GM12878 (cell line): Measurements from ENCODE around the gene G6PC1. TPM values are rescaled to one million over a fixed set of nuclear protein-coding genes. Genes with fewer than 3 reads are reported as not detected.

Source experiments
- ATAC-seq: fragments of 200-7000 bp; cut with Tn5 transposase; 3 replicates; pipeline ENCODE4 v1.9.1; 2020; ENCODE audit warnings: mild to moderate bottlenecking, moderate library complexity
- BruUV-seq: library from RNA; stranded (reverse); fragments of 400-500 nt; replicated peaks from 2 replicates; lab custom pipeline; 2021; lab: Mats Ljungman, UMichigan
- CTCF ChIA-PET: fragments of 300-600 bp; sonication (Branson Sonifier 250); formaldehyde crosslinking; extraction: SDS; loops from one replicate; lab custom pipeline; 2021; ENCODE audit warnings: inconsistent platforms; lab: Yijun Ruan, JAX
- POLR2A ChIA-PET: fragments of 350-600 bp; formaldehyde crosslinking; extraction: SDS; loops from one replicate; lab custom pipeline; 2021; ENCODE audit warnings: inconsistent platforms; lab: Charles Lee
- RAD21 ChIA-PET: fragments of 300-600 bp; sonication (Branson Sonifier 250); formaldehyde crosslinking; loops from one replicate; lab custom pipeline; 2023; ENCODE audit warnings: antibody characterized with exemption; ENCODE audit not compliant: unreplicated experiment; lab: Charles Lee
- SMC1A ChIA-PET: fragments of 300-600 bp; sonication (Branson Sonifier 250); formaldehyde crosslinking; loops from one replicate; lab custom pipeline; 2023; ENCODE audit not compliant: unreplicated experiment, uncharacterized antibody; lab: Charles Lee
- DNase-seq: peaks from one replicate; pipeline ENCODE4 v3.0.0-alpha.2; 2011; ENCODE audit warnings: low read depth, low spot score
- FAIRE-seq: peaks from 3 replicates; lab custom pipeline; 2011; peaks lifted over from hg19 to GRCh38; lab: Jason Lieb, UNC
- H2AFZ ChIP-seq: 2 replicates; pipeline ENCODE4 v1.6.0; 2011; ENCODE audit warnings: low read depth, low read length, control low read depth; ENCODE audit not compliant: control insufficient read depth
- H3K27ac ChIP-seq: 2 replicates; pipeline ENCODE4 v1.5.1; 2011; ENCODE audit warnings: control low read depth; ENCODE audit not compliant: control insufficient read depth, insufficient read depth
- H3K27me3 ChIP-seq, 2 experiments: replicated peaks in 1 of 2; 2 replicates each; pipeline versions ENCODE4 v1.6.0 to v1.6.1; 2011; ENCODE audit warnings: low read length in 1 of 2; ENCODE audit not compliant: control insufficient read depth in 2 of 2, insufficient read depth in 2 of 2
- H3K36me3 ChIP-seq, 2 experiments: 2 replicates each; pipeline ENCODE4 v1.5.1; 2011; ENCODE audit warnings: low read length in 1 of 2; ENCODE audit not compliant: control insufficient read depth in 2 of 2, insufficient read depth in 2 of 2
- H3K4me1 ChIP-seq: 2 replicates; pipeline ENCODE4 v1.6.1; 2011; ENCODE audit warnings: mild to moderate bottlenecking, low read length, moderate library complexity, mixed read lengths; ENCODE audit not compliant: control insufficient read depth, insufficient read depth
- H3K4me2 ChIP-seq: 2 replicates; pipeline ENCODE4 v1.6.0; 2011; ENCODE audit warnings: control low read depth; ENCODE audit not compliant: control insufficient read depth, insufficient read depth
- H3K4me3 ChIP-seq: fragments of 200-600 bp; sonication (generic); 2 replicates; pipeline ENCODE4 v1.5.1; 2016
- H3K79me2 ChIP-seq: 2 replicates; pipeline ENCODE4 v1.6.0; 2011; ENCODE audit warnings: low read length; ENCODE audit not compliant: control insufficient read depth, insufficient read depth
- H3K9ac ChIP-seq: 2 replicates; pipeline ENCODE4 v1.8.0; 2011; ENCODE audit warnings: low read length, control low read depth, mixed read lengths; ENCODE audit not compliant: control insufficient read depth, insufficient read depth
- H3K9me3 ChIP-seq: replicated peaks from 3 replicates; pipeline ENCODE4 v1.5.1; 2011; ENCODE audit warnings: mild to moderate bottlenecking, low read length; ENCODE audit not compliant: control insufficient read depth, insufficient read depth
- H4K20me1 ChIP-seq: 2 replicates; pipeline ENCODE4 v1.6.0; 2011; ENCODE audit not compliant: control insufficient read depth, insufficient read depth
- BACH1 ChIP-seq: fragments of 450-650 bp; IDR thresholded peaks from 2 replicates; pipeline ENCODE4 v1.6.1; 2017; ENCODE audit warnings: mild to moderate bottlenecking, borderline replicate concordance
- CREB1 ChIP-seq: IDR thresholded peaks from 2 replicates; pipeline ENCODE4 v1.6.1; 2012; ENCODE audit warnings: low read depth, mild to moderate bottlenecking, inconsistent platforms
- JUNB ChIP-seq: IDR thresholded peaks from 2 replicates; pipeline ENCODE4 v1.6.1; 2016; ENCODE audit warnings: antibody characterized with exemption, mild to moderate bottlenecking
- JUND ChIP-seq: IDR thresholded peaks from 2 replicates; pipeline ENCODE4 v1.6.1; 2012; ENCODE audit warnings: low read depth, mild to moderate bottlenecking, low read length, improper control_type of control experiment, moderate library complexity
- KAT2A ChIP-seq: conservative IDR thresholded peaks from 2 replicates; pipeline ENCODE4 v1.6.1; 2011; ENCODE audit warnings: low read depth, low read length; ENCODE audit not compliant: control insufficient read depth
- MYC ChIP-seq: IDR thresholded peaks from 2 replicates; pipeline ENCODE4 v1.6.1; 2011; ENCODE audit warnings: mild to moderate bottlenecking, low read length, moderate library complexity, inconsistent platforms; ENCODE audit not compliant: insufficient read depth, insufficient replicate concordance, insufficient read length, severe bottlenecking
- RUNX3 ChIP-seq: IDR thresholded peaks from 2 replicates; pipeline ENCODE4 v1.6.1; 2012; ENCODE audit warnings: low read length, inconsistent platforms
- STAT3 ChIP-seq: IDR thresholded peaks from 2 replicates; pipeline ENCODE4 v1.6.1; 2011; ENCODE audit warnings: low read depth, low read length, improper control_type of control experiment
- WRNIP1 ChIP-seq: IDR thresholded peaks from 2 replicates; pipeline ENCODE4 v1.6.1; 2011; ENCODE audit warnings: low read depth, low read length, improper control_type of control experiment, borderline replicate concordance
- ZBTB33 ChIP-seq: fragments of 450-650 bp; IDR thresholded peaks from 2 replicates; pipeline ENCODE4 v1.6.1; 2017; ENCODE audit warnings: mild to moderate bottlenecking
- ZNF207 ChIP-seq: fragments of 450-650 bp; IDR thresholded peaks from 2 replicates; pipeline ENCODE4 v1.6.1; 2014; ENCODE audit warnings: antibody characterized with exemption, mild to moderate bottlenecking, borderline replicate concordance
- ZSCAN29 ChIP-seq: fragments of 450-650 bp; IDR thresholded peaks from 2 replicates; pipeline ENCODE4 v1.6.1; 2017; ENCODE audit warnings: mild to moderate bottlenecking, moderate library complexity
- WGBS: methylation state at CpG from one replicate; pipeline ENCODE4 v1.1.6; 2016; ENCODE audit warnings: low lambda C conversion rate; ENCODE audit not compliant: insufficient replicate concordance, insufficient coverage; ENCODE audit errors: missing lambda C conversion rate; 5-methylcytosine and 5-hydroxymethylcytosine counted together
- in situ Hi-C: fragments of 300-500 bp; cut with MboI; formaldehyde crosslinking; loops from 9 replicates; pipeline ENCODE4 v1.14.3; 2018; ENCODE audit warnings: mixed read lengths
- intact Hi-C: fragments of 100-400 bp; cut with micrococcal nuclease; formaldehyde crosslinking; loops from one replicate; pipeline ENCODE4 v1.14.2; 2022; ENCODE audit not compliant: unreplicated experiment
- polyA plus RNA-seq, 11 experiments: library from polyadenylated mRNA; depleted of rRNA in 4 of 11; unstranded in 6 of 11; stranded (reverse) in 5 of 11; fragments of >200 nt; fragmentation: Nextera tagmentation in 4 of 11; fragmentation: Illumina TruSeq in 1 of 11; extraction: Ambion mirVana in 4 of 11; extraction: Trizol in 1 of 11; gene quantifications; 1 replicate in 1 of 11; 2 replicates in 10 of 11; pipeline versions ENCODE4 v1.2.1 to v1.2.3, GENCODE V29; 2011 to 2016; ENCODE audit warnings: inconsistent platforms in 2 of 11, missing spikeins in 2 of 11, low read depth in 1 of 11
- total RNA-seq, 4 experiments: library from RNA; depleted of rRNA in 3 of 4; stranded (reverse); fragments of >200 nt in 3 of 4; fragmentation: Illumina TruSeq in 1 of 4; extraction: Trizol in 1 of 4; gene quantifications; 2 replicates each; pipeline versions ENCODE4 v1.2.1 to v1.2.3, GENCODE V29; 2013 to 2021
- TF ChIP-seq, protein P1 (sequence below), 3 experiments: IDR thresholded peaks in 2 of 3; conservative IDR thresholded peaks in 1 of 3; 2 replicates each; pipeline ENCODE4 v1.5.1; 2011; ENCODE audit warnings: low read depth in 3 of 3, low read length in 3 of 3, mild to moderate bottlenecking in 3 of 3, control low read depth in 2 of 3, moderate library complexity in 2 of 3, inconsistent platforms in 1 of 3, mixed read lengths in 1 of 3; ENCODE audit not compliant: control insufficient read depth in 2 of 3, insufficient read depth in 1 of 3; ENCODE audit errors: extremely low read depth in 1 of 3
- TF ChIP-seq, protein P2 (sequence below): fragments of 450-650 bp; IDR thresholded peaks from 2 replicates; pipeline ENCODE4 v1.6.1; 2016; ENCODE audit warnings: mild to moderate bottlenecking, moderate library complexity, borderline replicate concordance

G6PC1 gene
- total and polyA plus RNA-seq, 10 of the 15 experiments (the other 5 are each of a cell fraction or from before 2014, with no cell fraction given) = not detected

- ChIA-PET SMC1A (interaction anchor here (0.9 to 2.5 kb wide), 11 partner anchors 8 to 555 kb away, joined by 3 to 11 read pairs (median 4); partner anchors contain the start of genes DHX8, PSMC3IP and RPL27), CTCF (interaction anchor here (0.6 to 4.5 kb wide), 21 partner anchors 8 to 699 kb away, joined by 3 to 40 read pairs (median 4); partner anchors contain the start of genes RPL27 and VPS25), RAD21 (interaction anchor here (0.6 to 3.0 kb wide), 10 partner anchors 8 to 351 kb away, joined by 4 to 12 read pairs (median 4); partner anchors contain the start of genes AOC2, PSMC3IP and RPL27), POLR2A (interaction anchor here (0.5 to 1.2 kb wide), 2 partner anchors 69 to 193 kb away, joined by 3 read pairs; partner anchors contain the start of gene RPL27)
- FAIRE-seq = peak; percentile 86
- 22% methylated on average over 9 of the region's 9 CpGs for WGBS
- Histone ChIP-seq H3K4me2 (peak overlapping the region; percentile 73), H3K9me3 (no peaks in the 10 kb centered on the region), H3K4me1 (peaks cover 9% of the 10 kb centered on the region), H3K27me3 (no peaks in the 10 kb centered on the region), H3K79me2 (no peaks in the 10 kb centered on the region), H4K20me1 (no peaks in the 10 kb centered on the region), H2AFZ (peak overlapping the region; percentile 91), H3K4me3 (no peak overlapping the region), H3K27ac (peak overlapping the region; percentile 77), H3K36me3 (no peaks in the 10 kb centered on the region), H3K9ac (peak overlapping the region; percentile 63)
- BruUV-seq = no TSS peak
- ATAC-seq = peak; percentile 94
- intact Hi-C loops = no loop called here
- in situ Hi-C loops = no loop called here
- DNase-seq = peak; percentile 45
- TF ChIP-seq WRNIP1 = no peak
- TF ChIP-seq KAT2A = no peak
- TF ChIP-seq STAT3 = no peak
- peak; percentile 76; the same call in 1 of the 2 replicates for TF ChIP-seq BACH1
- no peak for TF ChIP-seq ZNF207
- TF ChIP-seq MYC = no peak
- peak; percentile 2; the same call in 1 of the 2 replicates for TF ChIP-seq CREB1
- TF ChIP-seq, protein P1, sequence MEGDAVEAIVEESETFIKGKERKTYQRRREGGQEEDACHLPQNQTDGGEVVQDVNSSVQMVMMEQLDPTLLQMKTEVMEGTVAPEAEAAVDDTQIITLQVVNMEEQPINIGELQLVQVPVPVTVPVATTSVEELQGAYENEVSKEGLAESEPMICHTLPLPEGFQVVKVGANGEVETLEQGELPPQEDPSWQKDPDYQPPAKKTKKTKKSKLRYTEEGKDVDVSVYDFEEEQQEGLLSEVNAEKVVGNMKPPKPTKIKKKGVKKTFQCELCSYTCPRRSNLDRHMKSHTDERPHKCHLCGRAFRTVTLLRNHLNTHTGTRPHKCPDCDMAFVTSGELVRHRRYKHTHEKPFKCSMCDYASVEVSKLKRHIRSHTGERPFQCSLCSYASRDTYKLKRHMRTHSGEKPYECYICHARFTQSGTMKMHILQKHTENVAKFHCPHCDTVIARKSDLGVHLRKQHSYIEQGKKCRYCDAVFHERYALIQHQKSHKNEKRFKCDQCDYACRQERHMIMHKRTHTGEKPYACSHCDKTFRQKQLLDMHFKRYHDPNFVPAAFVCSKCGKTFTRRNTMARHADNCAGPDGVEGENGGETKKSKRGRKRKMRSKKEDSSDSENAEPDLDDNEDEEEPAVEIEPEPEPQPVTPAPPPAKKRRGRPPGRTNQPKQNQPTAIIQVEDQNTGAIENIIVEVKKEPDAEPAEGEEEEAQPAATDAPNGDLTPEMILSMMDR (IDR thresholded peaks at IDR 0.05 in 2 of 3, conservative IDR thresholded peaks at IDR 0.05 in 1 of 3; ENCODE audit: control insufficient read depth in 2 of 3, extremely low read depth in 1 of 3, insufficient read depth in 1 of 3, low read depth in 3 of 3, low read length in 3 of 3) = peak; percentile 47 to 65 (median 59); a peak in 5 of 6 replicates
- TF ChIP-seq RUNX3 = peak; percentile 5; the same call in 1 of the 2 replicates
- TF ChIP-seq, protein P2, sequence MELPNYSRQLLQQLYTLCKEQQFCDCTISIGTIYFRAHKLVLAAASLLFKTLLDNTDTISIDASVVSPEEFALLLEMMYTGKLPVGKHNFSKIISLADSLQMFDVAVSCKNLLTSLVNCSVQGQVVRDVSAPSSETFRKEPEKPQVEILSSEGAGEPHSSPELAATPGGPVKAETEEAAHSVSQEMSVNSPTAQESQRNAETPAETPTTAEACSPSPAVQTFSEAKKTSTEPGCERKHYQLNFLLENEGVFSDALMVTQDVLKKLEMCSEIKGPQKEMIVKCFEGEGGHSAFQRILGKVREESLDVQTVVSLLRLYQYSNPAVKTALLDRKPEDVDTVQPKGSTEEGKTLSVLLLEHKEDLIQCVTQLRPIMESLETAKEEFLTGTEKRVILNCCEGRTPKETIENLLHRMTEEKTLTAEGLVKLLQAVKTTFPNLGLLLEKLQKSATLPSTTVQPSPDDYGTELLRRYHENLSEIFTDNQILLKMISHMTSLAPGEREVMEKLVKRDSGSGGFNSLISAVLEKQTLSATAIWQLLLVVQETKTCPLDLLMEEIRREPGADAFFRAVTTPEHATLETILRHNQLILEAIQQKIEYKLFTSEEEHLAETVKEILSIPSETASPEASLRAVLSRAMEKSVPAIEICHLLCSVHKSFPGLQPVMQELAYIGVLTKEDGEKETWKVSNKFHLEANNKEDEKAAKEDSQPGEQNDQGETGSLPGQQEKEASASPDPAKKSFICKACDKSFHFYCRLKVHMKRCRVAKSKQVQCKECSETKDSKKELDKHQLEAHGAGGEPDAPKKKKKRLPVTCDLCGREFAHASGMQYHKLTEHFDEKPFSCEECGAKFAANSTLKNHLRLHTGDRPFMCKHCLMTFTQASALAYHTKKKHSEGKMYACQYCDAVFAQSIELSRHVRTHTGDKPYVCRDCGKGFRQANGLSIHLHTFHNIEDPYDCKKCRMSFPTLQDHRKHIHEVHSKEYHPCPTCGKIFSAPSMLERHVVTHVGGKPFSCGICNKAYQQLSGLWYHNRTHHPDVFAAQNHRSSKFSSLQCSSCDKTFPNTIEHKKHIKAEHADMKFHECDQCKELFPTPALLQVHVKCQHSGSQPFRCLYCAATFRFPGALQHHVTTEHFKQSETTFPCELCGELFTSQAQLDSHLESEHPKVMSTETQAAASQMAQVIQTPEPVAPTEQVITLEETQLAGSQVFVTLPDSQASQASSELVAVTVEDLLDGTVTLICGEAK = no peak
- no peak for TF ChIP-seq ZSCAN29
- TF ChIP-seq JUNB = peak; percentile 59
- no peak for TF ChIP-seq ZBTB33
- TF ChIP-seq JUND = no peak
These were observed 28.3 kb downstream of the G6PC1 start for GRCh38 chr17:42928714-42929496.
